NT2/D1 (cell line): ENCODE measurements around the gene TBCD.

Source experiments
- SUZ12 ChIP-seq: IDR thresholded peaks from 2 replicates; pipeline ENCODE4 v1.6.1; 2011; ENCODE audit not compliant: insufficient read length, insufficient read depth; ENCODE audit errors: extremely low read depth
- YY1 ChIP-seq: IDR thresholded peaks from 2 replicates; pipeline ENCODE4 v1.6.1; 2011; ENCODE audit not compliant: insufficient read length, insufficient read depth
- ZNF274 ChIP-seq: IDR thresholded peaks from 2 replicates; pipeline ENCODE4 v1.6.1; 2011; ENCODE audit warnings: mild to moderate bottlenecking, low read depth, low read length

GRCh38 chr17:82912484-82913089 is 160.7 kb downstream of the TBCD start:
- TF ChIP-seq YY1 = no peak
- TF ChIP-seq ZNF274 = no peak
- TF ChIP-seq SUZ12 = no peak
